Erythroblast (primary cell): ENCODE measurements around the gene CYP27C1.
"Not testable (repeated sequence)": the region's sequence is repeated elsewhere in the genome, so short reads cannot be mapped to it uniquely, and the experiment has no call there.

ENCODE experiments used
- GATA1 ChIP-seq: IDR thresholded peaks from 2 replicates; pipeline ENCODE4 v1.6.1; 2011; ENCODE audit warnings: low read depth, mild to moderate bottlenecking, control low read depth, low read length, moderate library complexity
- POLR2A ChIP-seq: IDR thresholded peaks from 2 replicates; pipeline ENCODE4 v1.6.1; 2011; ENCODE audit warnings: mild to moderate bottlenecking, low read length

- TF ChIP-seq POLR2A, GATA1: not testable (repeated sequence)
Measured at GRCh38 chr2:127237768-127238167, 17.7 kb upstream of the CYP27C1 start.
